Stimulated activated CD8-positive, alpha-beta memory T cell treated with anti-CD3 and anti-CD28 coated beads, Interleukin-4, amount 100 ng/mL, for 48 hours (primary cell): ENCODE data around the gene AUTS2.
"Not testable (repeated sequence)": the region's sequence is repeated elsewhere in the genome, so short reads cannot be mapped to it uniquely, and the experiment has no call there.

Source experiments
- DNase-seq: peaks from one replicate; pipeline ENCODE4 v3.0.0-alpha.2; 2020

Gene AUTS2

DNA sequence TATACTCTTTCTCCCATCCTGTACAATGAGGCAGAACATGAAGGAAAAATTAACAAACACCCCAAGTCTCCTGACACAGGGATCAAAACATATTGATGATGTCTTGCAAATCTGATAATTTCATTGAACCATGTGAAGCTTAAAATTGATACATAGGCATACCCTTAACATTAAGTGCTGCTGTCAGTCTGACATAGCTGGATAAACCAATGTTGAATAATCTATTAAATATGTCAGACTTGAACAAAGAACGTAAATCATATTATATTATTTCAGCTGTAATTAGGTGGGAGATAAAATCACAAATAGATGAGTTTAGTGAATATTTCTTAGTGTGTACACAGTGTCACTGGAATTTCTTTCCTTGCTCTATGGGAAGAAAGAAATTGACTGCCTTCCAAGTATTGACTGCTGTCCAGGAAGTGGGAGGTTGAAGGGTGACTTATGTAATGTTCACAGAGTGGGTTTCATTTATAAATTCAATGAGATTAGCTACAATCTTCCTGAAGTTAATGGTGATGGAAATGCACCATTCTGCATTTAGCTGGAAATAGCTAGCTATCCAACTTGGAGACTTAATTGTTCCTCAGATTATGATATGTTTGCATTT is 170.8 kb downstream of the AUTS2 start:
- DNase-seq, result no peak

DNA sequence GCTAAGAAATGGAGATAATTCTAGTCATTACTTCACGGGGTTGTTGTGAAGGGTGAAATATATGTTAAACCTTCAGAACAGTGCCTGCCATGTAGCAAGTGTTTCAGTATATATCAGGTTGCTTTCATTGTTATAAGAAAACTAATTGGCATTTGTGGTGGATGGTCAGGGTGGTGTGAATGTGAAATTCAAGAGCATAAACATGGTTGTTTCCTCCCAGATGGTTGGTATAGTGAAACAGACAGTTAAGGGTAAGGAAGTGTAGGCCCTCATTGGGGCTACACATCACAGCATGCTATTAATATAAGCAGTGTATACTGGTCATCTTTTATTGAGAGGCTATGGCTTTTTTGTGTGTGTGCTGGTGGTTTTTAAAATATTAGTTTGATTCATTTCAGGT is 171.6 kb downstream of the AUTS2 start:
- no peak for DNase-seq

DNA sequence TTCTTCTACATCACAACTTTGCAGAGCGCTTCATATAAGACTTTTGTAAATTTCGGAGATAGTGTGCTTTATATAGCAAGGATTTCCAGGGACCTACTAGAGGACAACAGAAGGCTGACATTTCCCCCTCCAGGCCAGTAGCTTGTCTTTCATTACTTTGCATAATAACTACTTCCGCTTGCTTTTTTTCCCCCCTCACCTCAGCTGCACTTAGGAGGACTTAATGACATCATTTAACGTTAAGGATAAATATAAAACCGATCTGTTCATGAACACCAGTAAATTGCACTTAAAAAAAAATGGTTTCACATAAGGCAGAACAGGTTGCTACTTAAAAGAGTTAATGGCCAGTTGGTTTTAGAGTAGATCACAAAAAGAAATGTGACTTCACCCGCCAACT is 172.3 kb downstream of the AUTS2 start:
- no peak for DNase-seq

DNA sequence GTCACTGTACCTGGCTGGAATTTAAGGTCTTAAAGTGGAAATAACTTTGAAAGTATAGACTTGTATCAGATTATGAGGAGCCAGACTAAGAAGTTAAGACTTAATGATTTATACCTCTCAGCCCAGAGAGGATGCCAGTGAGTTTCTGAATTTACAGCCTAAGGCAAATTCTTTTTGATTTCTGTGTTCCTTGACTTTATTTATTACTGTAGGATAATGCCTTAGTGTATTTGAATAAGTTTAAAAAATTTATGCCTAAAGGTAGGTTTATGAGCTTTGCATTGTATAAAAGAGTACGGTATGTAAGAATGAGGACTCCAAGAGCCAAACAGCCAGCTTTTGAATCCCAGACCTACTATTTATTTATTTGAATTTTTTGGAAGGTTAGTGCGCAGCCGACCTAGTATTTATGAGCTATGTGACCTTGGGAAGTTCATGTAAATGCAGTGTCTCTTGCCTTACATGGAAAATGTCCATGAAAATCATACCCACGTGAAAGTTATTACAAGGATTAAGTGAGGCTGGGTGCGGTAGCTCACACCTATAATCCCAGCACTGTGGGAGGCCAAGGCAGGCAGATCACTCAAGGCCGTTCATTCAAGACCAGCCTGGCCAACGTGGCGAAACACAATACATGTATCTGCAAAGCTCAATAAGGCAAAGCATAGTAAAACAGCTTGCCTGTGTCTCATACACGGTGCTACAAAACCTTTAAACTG is 174.6 kb downstream of the AUTS2 start:
- no peak for DNase-seq

DNA sequence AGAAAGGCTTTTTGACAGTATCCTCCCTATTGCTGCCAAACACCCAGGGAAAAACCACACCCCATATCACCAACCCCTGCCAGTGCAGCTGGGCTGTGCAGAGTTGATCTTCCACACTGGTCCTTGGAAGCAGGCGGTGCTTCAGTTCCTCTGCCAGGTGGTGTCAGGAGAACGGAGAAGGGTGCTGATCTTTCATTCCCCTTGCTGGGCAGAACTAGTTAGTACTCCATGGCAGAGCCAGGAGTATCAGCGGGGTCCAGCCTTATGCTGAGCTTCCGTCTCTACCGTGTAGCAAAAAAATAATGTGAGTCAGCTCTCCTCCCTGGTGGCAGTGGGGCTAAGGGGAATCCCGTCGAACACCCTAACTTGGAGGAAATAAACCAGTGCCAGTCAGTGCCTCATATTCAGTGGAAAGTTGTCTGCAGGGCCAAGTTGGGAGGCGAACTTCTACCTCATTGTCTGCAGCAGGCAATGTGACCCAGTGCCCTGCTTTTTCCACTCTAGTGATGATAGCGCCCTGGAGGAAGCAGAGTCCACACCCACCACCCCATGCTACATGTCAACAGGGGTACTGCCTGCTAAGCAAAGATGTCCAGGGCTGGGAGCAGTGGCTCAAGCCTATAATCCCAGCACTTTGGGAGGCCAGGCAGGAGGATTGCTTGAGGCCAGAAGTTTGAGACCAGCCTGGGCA is 175.4 kb downstream of the AUTS2 start:
- DNase-seq, result no peak

DNA sequence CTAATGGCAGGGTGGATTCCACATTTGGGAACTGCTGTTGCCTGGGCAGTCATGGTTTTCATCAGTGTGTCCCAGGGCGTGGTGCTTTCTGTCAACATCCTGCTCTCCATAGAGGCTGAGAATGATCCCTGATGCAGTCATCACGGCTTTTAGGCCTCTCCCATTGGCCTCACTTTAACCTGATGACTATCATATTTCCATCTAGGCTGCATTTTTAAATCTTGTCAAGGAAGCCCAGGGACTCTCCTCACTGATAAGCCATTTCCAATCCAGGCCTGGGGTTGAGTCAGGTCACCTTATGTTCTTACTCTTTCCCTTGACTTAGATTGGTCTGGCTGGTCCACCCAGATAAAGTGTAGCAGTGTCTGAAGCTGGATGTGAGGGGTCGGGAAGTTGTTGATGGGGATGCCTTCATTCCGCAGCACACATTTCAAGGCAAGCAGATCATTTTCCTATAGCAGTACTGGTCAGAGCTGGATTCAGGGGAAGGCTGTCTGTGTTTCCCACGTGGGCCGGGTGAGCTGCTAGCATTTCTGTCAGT is 177.0 kb downstream of the AUTS2 start:
- DNase-seq, result no peak

DNA sequence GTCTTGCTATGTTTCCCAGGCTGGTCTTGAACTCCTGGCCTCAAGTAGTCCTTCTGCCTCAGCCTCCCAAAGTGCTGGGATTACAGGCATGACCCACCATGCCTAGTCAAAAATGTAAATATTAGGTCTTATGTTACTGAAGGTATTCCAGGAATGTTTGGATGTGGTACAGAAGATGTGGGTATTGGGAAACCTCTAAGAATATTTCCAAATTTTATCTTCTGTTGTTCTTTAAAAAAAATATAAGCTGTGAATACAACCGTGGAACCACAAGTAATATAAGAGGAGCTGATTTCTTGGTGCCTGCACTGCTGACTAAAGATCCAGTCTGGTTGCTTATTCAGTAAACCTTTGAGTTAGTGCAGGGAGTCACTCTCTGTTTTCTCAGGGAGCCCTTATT is 178.3 kb downstream of the AUTS2 start:
- no peak for DNase-seq

DNA sequence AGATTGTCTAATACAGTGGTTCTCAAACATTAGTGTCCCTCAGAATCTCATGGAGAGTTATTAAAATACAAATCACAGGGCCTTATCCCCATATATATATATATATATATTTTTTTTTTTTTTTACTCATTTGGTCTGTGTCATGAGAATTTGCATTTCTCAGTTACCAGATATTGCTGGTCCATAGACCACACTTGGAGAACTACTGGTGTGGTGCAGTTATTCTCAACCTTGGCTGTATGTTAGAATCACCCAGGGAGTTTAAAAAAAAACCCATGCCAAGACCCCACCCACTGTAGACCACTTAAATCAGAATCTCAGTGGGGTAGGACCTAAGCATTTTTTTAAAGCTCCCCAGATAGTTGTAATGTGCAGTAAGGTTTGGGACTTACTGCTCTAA is 179.9 kb downstream of the AUTS2 start:
- DNase-seq, result no peak

DNA sequence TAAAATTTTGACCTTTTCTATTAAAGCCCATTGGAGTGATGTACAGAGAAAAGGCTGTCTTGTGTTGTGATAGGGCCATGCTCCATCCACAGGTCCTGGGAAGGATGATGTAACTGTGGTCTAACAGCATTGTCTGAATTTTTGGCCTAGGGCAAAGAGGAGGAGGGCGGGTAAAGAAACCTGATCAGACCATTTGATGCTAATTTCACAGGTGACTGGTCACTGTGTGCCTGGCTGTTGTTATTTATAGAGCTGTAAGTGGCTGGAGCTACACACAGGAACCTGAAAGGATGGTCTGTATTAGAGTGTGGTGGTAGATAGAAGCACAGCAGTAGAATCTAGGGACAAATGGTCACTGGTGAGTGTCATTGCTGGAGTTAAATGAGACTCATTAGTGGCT is 182.1 kb downstream of the AUTS2 start:
- DNase-seq, result no peak

DNA sequence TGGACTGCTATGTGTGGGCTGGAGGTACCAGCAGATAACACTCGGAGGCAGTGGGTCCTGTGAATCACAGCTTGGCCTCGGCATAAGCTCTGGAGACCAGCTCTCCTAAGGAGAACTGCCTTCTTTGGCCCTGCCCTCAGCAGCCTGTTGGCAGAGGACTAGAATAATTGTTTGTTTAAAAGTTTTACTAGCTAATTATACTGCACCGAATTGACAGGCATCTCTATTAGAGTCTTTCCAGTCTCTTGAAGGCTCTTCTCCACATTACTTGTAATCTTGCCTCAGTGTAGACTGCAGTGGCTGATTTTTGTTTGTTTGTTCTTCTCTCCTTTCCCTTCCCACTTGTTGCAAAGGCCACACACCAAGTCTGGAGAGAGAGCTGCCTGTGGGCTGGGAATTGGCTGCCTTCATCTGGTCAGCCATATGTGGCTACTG is 183.2 kb downstream of the AUTS2 start:
- DNase-seq, result no peak

DNA sequence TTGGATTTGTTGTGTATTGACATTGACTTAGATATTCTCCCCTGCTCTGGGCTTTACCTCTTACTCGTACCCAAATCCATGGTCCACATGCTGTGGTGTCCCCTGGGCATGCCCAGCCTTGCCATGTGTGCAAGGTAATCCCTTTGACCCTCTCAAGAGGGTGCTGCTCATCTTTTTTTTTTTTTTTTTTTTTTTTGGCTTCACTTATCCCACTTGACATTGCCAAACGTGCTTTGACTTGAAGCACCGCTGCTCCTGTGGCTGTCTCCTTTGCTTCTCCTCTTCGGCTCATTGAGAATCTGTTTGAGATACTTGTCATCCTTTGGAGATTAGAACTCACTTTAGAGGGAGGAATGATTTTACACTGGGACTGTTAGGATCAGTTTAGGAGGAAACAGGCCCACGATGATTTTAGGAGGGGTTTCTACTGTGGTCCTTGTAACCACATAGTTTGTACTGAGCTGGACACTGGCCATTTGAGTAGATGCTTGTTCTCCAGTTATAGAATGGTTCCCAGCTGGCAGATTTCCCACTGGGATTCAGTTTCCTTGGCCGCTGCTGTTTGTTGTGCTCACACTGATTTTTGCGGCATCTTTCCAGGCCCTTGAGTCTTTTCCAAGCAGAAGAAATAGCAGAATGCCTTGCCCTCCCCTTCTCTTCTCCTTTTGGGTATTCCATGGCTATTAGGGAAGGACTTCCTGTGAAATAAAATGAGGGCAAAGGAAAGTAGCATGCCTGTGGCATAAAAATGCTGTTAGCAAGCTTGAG is 184.8 kb downstream of the AUTS2 start:
- DNase-seq, result no peak

DNA sequence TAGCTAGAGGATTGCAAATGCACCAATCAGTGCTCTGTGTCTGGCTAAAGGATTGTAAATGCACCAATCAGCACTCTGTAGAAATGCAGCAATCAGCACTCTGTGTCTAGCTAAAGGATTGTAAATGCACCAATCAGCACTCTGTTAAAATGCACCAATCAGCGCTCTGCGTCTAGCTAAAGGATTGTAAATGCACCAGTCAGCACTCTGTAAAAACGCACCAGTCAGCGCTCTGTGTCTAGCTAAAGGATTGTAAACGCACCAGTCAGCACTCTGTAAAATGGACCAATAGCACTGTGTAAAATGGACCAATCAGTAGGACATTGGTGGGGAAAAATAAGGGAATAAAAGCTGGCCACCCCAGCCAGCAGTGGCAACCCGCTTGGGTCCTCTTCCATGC is 187.9 kb downstream of the AUTS2 start:
- not testable (repeated sequence) for DNase-seq

DNA sequence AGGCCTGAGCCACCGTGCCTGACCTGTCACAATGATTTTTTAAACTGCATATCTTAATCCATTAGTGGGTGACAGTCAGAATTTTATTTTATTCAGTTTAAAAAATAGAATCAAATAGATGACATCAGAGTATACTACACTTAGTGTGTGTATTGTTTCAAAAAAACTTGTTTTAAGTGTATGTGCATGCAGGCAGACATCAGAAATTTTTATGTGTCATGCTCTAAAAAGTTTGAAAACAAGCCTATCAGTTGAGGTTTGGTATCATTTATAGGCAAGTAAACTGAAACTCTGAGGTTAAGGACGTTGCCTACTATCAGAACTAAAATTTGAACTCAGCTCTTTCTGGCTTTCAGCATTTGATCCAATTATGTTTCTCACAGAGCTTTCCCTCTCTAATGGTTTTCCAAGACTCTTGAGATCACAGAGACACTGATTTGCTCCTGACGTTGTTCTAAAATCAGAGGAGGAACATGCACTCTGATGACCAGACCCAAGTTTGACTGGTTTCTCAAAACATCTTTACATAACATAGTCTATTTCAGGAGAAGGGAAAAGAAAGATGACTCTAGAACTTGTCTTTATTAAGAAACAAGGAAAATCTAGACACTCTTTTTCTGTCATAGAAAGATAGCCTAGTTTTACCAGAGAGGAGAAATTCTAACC is 188.6 kb downstream of the AUTS2 start:
- DNase-seq, result no peak

DNA sequence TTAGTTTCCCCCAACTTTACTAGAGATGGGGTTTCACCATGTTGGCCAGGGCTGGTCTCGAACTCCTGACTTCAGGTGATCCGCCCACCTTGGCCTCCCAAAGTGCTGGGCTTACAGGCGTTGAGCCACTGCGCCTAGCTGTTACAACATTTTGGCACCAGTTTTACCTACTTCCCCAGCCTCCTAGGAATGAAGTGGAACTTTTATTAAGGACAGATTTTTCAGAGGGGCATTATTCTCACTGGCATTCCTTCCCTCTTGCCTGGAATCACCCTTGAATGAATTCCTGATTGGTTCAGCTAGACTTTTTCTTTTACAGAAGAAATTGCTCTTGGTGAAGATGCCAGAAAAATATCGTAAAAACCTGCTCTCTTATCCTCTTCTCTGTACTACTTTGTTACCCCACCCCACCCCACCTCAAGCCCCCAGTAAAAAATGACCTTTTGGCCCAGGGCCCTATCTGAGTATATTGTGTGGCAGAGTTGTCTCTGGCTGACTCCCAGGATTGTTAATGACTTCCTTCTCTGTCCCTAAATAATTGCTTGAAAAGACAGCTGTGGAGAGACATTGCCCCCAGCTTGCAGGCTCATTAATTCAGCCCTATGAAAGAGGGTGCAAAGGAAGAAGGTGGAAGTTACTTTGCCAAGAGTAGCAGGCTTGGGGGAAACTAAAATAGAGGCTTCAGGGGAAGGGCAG is 189.6 kb downstream of the AUTS2 start:
- DNase-seq, result no peak

DNA sequence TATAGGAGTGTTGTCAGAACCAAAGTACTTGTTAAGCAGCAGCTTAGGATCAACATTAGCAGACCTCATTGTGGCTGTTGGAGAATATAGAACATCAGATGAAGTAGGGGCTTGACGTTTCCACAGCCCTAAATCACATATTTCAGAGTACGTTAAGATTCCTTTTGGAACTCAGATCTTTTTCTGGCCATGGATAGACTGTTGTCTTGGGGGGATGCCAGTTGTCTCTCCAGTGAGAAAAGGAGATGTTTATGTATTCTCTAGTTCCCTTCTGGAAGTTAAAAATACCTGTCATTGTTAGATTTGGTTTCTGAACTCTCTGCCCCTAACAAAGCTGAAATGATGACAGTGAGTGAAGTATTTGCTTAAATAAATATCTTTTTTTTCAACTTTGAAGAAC is 191.3 kb downstream of the AUTS2 start:
- no peak for DNase-seq

DNA sequence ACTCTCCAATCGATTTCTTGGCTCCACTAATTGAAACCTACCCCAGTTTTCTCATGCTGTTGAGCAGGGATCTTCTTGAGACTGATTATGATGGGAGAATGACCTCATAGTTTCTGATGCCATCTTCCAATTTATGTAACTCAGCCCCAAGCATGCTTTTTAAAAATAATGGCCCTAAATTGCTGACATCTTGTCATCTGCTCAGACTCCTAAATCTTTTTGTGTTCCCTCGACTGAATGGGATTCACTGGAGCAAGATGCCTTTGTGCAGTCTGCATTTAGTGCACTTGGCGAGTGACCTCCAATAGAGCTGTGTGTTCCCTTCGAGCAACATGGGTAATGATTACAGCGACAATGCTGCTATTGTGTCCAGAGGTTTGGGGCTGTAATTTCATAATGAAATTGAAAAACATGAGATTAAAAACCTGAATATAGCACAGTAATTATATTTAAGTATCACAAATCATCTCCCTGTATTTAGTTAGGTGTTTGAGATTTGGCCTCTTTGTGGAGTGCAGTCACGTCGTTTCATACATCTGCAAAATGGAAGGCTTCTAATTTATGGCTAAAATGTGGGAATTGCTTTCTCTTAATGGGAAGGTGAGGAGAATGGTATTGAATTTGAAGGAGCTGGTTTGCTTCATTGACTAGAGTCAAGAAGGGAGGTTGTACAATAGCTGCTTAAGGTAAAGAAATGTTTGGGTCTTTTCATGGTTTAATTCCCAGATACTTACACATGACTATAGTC is 192.9 kb downstream of the AUTS2 start:
- no peak for DNase-seq

DNA sequence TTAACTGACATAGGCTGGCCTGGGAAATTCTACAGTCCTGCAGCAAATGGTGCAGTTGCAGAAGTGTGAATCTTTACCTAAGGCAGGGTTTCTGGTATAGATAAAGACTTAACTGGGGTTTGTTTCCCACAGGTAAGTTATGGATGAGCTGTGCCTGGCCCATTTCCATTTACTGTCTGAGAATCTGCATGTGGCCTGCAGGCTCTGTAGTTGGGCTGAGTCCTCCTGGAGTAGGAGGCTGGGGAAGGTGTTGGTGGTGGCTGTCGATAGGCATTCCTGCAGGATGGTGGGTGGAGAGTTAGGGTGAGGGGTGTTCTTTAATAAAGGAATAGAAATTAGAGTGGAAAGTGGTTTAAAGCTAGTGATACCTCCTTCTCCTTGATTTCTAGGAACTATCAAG is 193.5 kb downstream of the AUTS2 start:
- DNase-seq, result no peak

DNA sequence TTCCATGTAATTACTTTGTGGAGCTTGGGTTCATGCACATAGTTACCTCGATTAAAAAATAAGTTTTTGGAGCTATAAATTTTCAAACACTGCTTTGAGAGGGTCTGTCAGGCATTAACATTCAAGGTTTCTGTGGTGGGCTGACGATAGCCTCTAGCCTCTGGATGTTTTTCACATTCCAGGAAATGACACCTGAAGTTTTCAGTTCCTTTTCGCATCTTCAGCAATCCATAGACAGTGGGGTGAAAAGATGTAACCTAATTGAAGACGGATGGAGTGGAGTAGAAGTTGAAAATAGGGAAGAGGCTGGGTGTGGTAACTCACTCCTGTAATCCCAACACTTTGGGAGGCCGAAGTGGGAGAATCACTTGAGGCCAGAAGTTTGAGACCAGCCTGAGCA is 197.7 kb downstream of the AUTS2 start:
- DNase-seq, result no peak

DNA sequence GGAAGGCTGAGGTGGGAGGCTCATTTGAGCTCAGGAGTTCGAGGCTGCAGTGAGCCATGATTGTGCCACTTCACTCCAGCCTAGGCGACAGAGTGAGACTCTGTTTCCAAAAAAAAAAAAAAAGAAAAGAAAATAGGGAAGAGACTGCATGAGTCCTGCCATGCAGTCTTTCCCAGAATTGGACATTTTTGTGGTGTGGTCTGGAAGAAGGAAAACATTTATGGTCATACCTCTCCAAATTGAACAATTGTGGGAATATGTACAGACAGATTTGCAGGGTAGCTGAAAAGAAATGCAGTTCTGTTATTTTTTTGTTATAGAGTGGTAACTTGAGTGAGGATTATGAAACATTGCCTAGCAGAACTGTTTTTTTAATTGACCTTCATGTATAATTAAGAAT is 198.1 kb downstream of the AUTS2 start:
- DNase-seq, result no peak

DNA sequence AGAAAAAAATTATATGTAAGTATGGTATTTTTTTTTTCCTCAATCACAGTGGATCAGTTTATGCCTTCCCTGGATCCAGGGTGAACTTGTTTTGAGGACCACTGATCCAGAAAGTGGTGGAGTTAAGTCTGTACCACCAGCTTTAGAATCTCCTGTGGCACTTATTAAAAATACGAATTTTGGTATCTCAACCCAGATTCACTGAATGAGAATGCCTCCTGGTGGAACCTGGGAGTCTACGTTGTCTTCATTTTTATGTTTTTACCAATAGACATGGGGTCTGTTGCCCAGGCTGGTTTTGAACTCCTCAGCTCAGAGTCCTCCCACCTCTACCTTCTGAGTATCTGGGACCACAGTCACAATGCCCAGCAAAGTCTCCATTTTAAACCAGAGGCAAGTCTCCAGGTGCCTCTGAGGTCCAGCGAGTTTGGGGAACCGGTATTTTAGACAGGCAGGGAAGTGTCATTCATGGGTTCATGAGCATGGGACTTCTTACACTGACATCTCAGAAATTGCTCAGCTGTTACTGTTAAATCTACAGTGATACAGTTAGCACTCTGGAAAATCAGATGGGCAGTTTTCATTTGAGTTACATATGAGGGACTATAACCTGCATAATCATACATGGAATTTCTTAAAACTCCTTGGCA is 200.9 kb downstream of the AUTS2 start:
- no peak for DNase-seq

DNA sequence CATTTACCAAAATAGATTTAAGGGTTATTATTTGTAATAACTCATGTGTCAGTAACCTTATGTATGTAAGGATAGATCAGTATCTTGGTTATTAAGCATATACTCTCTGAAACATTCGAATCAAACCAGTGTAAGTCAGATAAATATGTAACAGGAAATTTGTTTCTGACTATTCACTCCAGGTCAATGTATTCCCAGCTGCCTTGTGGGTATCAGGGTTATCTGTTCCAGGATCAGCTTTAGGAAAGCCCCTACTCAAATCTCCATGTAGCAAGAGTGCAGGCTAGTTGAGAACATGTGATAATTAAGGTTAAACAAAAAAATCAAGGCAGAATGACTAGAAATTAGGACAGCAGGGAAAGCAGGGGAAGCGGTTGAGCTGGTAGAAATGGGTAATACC is 201.7 kb downstream of the AUTS2 start:
- DNase-seq, result no peak
